GM18526 (cell line): ENCODE data around the gene ACTA2.

Experiments used
- POLR2A ChIP-seq: IDR thresholded peaks from 3 replicates; pipeline ENCODE4 v1.6.1; 2011; ENCODE audit not compliant: insufficient read length; ENCODE audit errors: extremely low read depth

The ACTA2 gene

DNA sequence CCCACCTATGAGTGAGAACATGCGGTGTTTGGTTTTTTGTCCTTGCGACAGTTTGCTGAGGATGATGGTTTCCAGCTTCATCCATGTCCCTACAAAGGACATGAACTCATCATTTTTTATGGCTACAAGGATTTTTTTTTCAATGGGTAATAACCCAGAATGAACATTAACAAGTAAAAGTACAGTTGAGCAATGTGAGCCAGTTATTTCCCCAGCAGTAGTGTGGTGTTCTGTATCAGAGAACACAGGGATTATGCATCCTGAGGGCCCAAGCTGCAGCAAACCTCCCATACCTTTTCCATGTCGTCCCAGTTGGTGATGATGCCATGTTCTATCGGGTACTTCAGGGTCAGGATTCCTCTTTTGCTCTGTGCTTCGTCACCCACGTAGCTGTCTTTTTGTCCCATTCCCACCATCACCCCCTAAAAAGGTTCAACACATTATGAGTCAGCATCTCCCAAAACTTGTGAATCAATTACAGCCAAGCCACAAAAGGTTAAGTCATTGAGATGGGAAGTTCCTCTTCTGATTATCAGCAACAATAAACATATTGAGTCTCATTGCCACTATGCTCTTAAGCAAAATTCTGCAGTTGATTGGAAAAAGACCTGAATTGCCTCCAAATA is 5.5 kb downstream of the ACTA2 start:
- no peak for TF ChIP-seq POLR2A

GRCh38 chr10:88946200-88946599 is 6.4 kb downstream of the ACTA2 start:
- TF ChIP-seq POLR2A = no peak

GRCh38 chr10:88944813-88945212 is 7.8 kb downstream of the ACTA2 start:
- no peak for TF ChIP-seq POLR2A

GRCh38 chr10:88943778-88944177 is 8.8 kb downstream of the ACTA2 start:
- TF ChIP-seq POLR2A = no peak

GRCh38 chr10:88941026-88941425 is 11.5 kb downstream of the ACTA2 start:
- TF ChIP-seq POLR2A = no peak

- TF ChIP-seq POLR2A = no peak
Observed at GRCh38 chr10:88938938-88939337, 13.6 kb downstream of the ACTA2 start.

- TF ChIP-seq POLR2A = no peak
Observed at GRCh38 chr10:88938039-88938438, 14.5 kb downstream of the ACTA2 start.

DNA sequence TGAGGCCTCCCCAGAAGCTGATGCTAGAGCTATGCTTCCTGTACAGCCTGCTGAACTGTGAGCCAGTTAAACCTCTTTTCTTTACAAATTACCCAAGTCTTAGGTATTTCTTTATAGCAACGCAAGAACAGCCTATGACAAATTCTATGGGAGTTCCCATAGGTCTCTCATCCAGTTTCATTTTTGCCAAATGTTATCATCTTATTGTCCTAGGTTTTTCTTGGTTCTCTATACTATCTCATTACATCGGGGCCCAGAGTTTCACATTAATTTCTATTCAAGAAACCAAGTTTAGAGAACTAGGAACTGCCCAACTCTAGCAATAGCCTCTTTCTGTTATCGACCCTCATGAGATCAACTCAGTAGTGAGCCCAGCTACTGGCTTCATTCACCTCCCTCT is 15.9 kb downstream of the ACTA2 start:
- no peak for TF ChIP-seq POLR2A

DNA sequence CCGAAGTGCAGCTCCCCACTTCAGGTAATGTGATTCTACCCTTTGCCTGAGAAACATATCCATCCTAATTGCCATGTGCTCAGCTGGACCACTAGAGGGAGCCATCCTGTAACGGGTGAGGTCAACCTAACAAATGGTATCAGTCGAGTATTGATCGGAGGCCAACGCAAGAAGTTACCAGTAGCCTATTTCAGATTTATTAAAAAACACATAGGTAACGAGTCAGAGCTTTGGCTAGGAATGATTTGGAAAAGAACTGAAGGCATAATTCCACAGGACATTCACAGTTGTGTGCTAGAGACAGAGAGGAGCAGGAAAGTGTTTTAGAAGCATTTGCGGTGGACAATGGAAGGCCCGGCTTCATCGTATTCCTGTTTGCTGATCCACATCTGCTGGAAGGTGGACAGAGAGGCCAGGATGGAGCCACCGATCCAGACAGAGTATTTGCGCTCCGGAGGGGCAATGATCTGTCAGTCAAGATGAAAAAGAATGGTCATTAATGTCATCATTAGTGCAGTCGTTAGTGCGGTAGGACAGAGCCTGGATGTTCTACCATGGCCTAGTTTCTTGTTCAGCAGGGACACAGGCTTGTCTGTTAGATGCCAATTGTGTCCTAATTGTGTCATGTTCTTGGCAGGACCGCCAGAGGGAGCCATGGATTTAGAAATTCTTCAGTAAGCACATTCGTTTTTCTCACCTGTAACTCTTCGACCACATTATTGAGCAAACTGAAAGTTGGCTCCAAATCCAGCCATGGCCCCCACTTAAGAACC is 17.5 kb downstream of the ACTA2 start:
- no peak for TF ChIP-seq POLR2A

DNA sequence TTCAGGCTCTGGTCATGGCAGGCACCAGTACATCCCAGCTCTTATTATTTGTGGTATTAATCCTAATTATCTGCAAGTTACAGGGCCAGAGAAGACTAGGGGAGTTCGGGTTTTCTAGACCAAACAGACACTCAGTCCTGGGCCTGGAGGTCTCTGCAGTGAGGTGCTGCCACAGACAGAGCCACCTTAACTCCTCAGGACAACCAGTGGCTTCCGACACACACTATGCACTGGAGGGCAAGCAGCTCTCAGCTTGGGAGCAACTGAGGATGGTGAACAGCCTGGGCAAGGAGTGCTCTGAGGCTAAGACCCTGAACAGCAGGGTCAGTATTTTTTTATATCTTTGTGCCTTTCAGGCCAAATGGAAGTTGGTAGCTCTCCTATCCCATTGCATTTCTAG is 19.0 kb downstream of the ACTA2 start:
- no peak for TF ChIP-seq POLR2A

- no peak for TF ChIP-seq POLR2A
Observed at GRCh38 chr10:88932539-88933256, 19.9 kb downstream of the ACTA2 start.

DNA sequence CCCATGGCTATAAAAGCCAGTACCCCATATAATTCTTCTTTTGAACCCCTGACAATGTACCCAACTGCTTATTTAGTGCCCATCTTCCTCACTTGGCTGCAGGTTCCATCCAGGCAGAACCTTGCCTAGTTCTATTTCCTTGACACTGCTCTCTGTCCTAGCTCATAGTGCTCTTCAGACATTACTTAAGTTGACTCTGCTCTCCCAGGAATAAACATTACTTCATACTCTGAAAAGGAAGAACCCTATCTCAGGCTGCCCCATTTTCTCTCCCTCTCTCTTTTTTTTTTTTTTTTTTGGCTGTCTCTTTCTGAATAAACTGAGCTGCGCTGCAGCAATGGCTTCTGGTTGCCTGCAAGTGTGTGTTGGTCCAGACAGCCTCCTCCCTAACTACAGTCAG is 21.0 kb downstream of the ACTA2 start:
- TF ChIP-seq POLR2A = no peak

GRCh38 chr10:88928254-88928653 is 24.3 kb downstream of the ACTA2 start:
- no peak for TF ChIP-seq POLR2A

GRCh38 chr10:88927416-88927690 is 25.2 kb downstream of the ACTA2 start:
- TF ChIP-seq POLR2A = no peak

GRCh38 chr10:88926566-88927415 is 25.8 kb downstream of the ACTA2 start:
- no peak for TF ChIP-seq POLR2A

GRCh38 chr10:88923520-88923919 is 29.1 kb downstream of the ACTA2 start:
- no peak for TF ChIP-seq POLR2A

DNA sequence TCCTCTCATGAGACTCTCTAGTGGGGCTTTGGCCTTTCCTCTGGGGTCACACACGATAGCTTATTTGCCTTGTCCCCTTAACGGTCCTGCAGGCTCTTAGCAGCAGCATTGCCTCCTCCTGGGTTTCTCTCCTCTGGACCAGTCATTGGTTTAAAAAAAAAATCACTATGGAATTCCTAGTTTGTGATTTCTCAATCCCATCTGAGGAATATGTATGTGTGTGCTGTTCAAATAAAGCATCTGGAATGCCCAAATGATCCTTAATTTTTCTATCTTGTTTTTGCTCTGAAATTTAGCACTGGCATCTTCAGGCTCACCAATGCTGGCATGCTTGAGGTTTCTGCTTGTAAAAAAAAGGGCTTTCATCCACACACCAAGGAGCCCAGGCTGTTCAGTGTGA is 30.5 kb downstream of the ACTA2 start:
- no peak for TF ChIP-seq POLR2A
